Measurements from ENCODE around the gene TIGAR. TPM values are rescaled to one million over a fixed set of nuclear protein-coding genes. Genes with fewer than 3 reads are reported as not detected.

TIGAR gene
- total RNA-seq, 1 donor from 2014 or later: 18.3 TPM

- Histone ChIP-seq H3K36me3 (ENCODE audit: control insufficient read depth, insufficient read depth, low read length) (no peaks in the 10 kb centered on the region), H3K27me3 (ENCODE audit: control insufficient read depth, insufficient read depth, low read length) (peaks cover 80% of the 10 kb centered on the region), H3K4me3 (ENCODE audit: low read depth, low read length) (peak within 1 kb of the TSS; percentile 60)
- TF ChIP-seq, protein P1, sequence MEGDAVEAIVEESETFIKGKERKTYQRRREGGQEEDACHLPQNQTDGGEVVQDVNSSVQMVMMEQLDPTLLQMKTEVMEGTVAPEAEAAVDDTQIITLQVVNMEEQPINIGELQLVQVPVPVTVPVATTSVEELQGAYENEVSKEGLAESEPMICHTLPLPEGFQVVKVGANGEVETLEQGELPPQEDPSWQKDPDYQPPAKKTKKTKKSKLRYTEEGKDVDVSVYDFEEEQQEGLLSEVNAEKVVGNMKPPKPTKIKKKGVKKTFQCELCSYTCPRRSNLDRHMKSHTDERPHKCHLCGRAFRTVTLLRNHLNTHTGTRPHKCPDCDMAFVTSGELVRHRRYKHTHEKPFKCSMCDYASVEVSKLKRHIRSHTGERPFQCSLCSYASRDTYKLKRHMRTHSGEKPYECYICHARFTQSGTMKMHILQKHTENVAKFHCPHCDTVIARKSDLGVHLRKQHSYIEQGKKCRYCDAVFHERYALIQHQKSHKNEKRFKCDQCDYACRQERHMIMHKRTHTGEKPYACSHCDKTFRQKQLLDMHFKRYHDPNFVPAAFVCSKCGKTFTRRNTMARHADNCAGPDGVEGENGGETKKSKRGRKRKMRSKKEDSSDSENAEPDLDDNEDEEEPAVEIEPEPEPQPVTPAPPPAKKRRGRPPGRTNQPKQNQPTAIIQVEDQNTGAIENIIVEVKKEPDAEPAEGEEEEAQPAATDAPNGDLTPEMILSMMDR (IDR thresholded peaks at IDR 0.05; ENCODE audit: insufficient read depth, low read length, poor library complexity, severe bottlenecking): no peak
- DNase-seq (ENCODE audit: low read depth): no peak
Measured at GRCh38 chr12:4273652-4274395, 47.2 kb upstream of the TIGAR start, which contains the start of gene CCND2. TSS of gene CCND2 (plus strand) at chr12:4273762. CDS start at chr12:4274041, 279 bp downstream.

DNA sequence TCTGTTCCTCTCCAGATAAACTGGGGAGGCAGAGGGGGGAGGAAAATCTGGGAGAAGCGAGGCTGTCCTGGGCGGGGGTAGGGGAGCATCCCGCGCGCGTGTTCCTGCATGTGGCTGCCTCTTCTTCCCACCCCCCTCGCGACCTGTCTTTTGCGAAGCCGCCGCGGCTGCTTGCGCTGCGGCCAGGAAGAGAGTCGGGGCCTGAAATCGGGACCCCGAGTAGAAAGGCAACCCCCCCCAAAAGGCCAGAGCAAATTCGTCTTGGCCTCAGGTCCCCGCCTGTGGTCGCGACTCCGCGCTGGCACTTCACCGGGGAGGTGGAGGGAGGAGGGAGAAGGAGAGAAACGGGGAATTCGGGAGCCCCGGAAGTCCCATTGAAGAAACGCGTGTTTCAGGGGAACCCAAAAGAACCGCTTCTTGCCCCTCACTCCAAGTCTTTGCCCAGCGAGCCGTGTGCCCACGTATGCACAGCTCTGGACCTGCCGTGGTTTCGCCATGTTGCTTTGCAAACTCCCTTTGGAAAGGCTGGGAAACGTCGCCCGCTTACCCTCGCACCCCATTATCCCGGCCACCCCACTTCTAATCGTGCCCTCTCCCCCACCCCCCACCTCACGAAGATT lies 46.5 kb upstream of the TIGAR start:
- TF ChIP-seq, protein P1 (IDR thresholded peaks at IDR 0.05; ENCODE audit: insufficient read depth, low read length, poor library complexity, severe bottlenecking): no peak
- Histone ChIP-seq H3K36me3 (ENCODE audit: control insufficient read depth, insufficient read depth, low read length) (no peaks in the 10 kb centered on the region), H3K27me3 (ENCODE audit: control insufficient read depth, insufficient read depth, low read length) (peaks cover 76% of the 10 kb centered on the region), H3K4me3 (ENCODE audit: low read depth, low read length) (peak overlapping the region; percentile 60)
- DNase-seq (ENCODE audit: low read depth): no peak

GRCh38 chr12:4275016-4275869 lies 45.8 kb upstream of the TIGAR start:
- H3K4me3 ChIP-seq (ENCODE audit: low read depth, low read length): peak overlapping the region; percentile 60
- peaks cover 69% of the 10 kb centered on the region for H3K27me3 ChIP-seq (ENCODE audit: control insufficient read depth, insufficient read depth, low read length)
- no peak for DNase-seq (ENCODE audit: low read depth)
- TF ChIP-seq, protein P1 (IDR thresholded peaks at IDR 0.05; ENCODE audit: insufficient read depth, low read length, poor library complexity, severe bottlenecking): no peak
- H3K36me3 ChIP-seq (ENCODE audit: control insufficient read depth, insufficient read depth, low read length): no peaks in the 10 kb centered on the region

DNA sequence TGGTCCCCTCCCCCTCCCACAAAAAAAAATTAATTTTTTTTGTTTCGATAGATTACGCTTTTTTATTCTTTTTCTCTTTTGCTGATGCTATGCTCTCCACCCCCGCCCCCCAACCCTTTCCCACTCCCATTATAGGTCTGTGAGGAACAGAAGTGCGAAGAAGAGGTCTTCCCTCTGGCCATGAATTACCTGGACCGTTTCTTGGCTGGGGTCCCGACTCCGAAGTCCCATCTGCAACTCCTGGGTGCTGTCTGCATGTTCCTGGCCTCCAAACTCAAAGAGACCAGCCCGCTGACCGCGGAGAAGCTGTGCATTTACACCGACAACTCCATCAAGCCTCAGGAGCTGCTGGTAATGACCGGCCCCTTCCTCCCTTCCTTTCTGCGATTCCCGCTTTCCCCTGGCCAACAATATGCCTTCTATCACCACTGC lies 45.1 kb upstream of the TIGAR start:
- Histone ChIP-seq H3K36me3 (ENCODE audit: control insufficient read depth, insufficient read depth, low read length) (no peaks in the 10 kb centered on the region), H3K27me3 (ENCODE audit: control insufficient read depth, insufficient read depth, low read length) (peaks cover 64% of the 10 kb centered on the region), H3K4me3 (ENCODE audit: low read depth, low read length) (peak overlapping the region; percentile 60)
- DNase-seq (ENCODE audit: low read depth): no peak
- TF ChIP-seq, protein P1 (IDR thresholded peaks at IDR 0.05; ENCODE audit: insufficient read depth, low read length, poor library complexity, severe bottlenecking): no peak

DNA sequence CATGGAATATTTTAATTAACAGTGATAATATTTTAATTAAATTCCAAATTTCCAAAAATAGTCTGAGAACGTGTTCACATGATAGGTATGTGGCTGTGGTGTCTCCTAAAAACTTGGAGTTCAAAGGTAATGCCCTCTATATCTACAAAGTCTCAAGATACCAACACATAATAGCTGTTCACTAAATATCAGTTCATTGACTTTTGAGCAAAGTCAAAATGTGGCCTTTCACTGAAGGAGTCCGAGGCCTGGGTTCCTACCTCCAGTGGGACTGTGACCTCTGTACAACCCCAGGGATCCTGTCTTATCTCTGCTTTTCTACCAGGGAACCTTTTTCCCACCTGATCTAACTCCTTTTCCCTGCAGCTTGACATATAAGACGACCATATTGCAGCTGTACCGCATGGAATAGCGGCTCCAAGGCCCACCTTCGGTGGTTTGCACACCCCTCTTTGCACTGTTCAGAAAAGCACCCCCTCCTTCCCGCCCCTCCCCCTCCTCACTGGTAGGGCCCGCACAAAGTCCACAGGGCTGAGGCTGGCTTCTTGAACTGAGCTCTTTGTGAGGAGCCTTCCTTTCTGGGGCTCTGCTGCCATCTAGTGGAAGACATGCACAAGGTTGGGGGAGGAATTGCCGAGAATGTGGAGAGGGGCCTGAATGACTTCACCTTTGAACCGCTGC lies 44.3 kb upstream of the TIGAR start:
- TF ChIP-seq, protein P1 (IDR thresholded peaks at IDR 0.05; ENCODE audit: insufficient read depth, low read length, poor library complexity, severe bottlenecking): peak; percentile 87
- DNase-seq (ENCODE audit: low read depth): peak; percentile 49
- H3K36me3 ChIP-seq (ENCODE audit: control insufficient read depth, insufficient read depth, low read length): no peaks in the 10 kb centered on the region
- peaks cover 56% of the 10 kb centered on the region for H3K27me3 ChIP-seq (ENCODE audit: control insufficient read depth, insufficient read depth, low read length)
- no peak overlapping the region for H3K4me3 ChIP-seq (ENCODE audit: low read depth, low read length)

All from kidney epithelial cell (primary cell).